Hippocampal formation (tissue), 2 donors: ENCODE results near the gene LOXHD1.
A peak's percentile ranks its signal among the peaks of the same experiment; 100 is the strongest.

Experiments used
- DNase-seq, 2 donors: peaks; one replicate each; lab custom pipeline; 2025; lab: John Stamatoyannopoulos, UW

LOXHD1 gene

DNA sequence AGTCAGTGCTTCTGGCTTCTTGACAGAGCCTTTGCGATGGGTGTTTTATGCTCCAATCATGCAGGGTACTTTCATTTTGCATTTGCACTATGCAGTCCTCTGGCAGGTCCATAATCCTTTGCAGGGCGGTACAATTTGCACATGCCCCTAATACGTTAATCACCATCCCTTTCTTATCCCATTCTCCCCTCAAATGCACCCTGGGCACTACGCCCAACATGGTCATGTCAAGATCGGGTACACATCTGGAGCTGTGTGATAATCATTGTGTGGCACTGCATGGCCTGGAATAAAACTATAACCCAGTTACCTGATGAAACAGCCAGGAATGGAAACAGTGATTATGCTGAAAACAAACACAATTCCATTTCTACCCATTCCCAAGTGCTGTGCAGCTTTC is 27.7 kb downstream of the LOXHD1 start:
- DNase-seq, result no peak

DNA sequence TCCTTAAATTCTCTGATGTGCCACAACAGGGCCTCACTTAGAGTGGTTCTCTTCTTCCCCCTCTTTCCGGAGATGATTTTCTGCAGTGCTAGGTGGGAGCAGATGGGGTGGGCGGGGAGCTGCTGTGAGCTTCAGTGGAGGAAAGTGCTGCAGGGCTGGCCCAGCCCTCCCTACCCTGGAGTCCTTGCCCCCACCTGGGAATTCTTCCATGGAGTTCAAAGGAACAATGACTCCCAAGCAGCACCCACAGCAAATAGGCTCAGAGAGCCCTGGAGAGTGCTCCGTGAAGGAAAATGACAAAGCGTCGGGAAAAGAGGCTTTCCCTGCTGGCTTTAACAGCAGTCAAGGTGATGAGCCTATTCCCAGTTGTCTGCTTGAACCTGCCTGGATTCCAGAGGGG is 28.8 kb downstream of the LOXHD1 start:
- no peak for DNase-seq

DNA sequence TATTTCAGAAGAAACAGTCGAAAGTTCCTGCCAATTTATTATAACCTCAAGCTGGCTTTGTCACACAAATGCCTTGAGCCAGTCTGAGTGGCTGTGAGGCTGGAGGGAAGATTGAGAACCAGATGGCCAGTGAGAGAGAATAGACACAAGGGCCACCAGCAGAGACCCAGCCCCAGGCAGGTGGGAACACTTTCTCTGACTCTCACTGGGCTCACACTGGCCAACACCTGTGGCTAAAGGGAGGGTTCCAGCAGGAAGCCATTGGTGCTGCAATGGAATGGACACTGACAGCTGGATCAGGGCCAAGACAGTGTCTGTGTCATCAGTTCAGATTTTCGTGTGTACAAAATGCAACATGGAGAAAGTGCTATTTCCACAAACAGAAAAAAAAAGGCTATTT is 29.9 kb downstream of the LOXHD1 start:
- DNase-seq, result no peak

DNA sequence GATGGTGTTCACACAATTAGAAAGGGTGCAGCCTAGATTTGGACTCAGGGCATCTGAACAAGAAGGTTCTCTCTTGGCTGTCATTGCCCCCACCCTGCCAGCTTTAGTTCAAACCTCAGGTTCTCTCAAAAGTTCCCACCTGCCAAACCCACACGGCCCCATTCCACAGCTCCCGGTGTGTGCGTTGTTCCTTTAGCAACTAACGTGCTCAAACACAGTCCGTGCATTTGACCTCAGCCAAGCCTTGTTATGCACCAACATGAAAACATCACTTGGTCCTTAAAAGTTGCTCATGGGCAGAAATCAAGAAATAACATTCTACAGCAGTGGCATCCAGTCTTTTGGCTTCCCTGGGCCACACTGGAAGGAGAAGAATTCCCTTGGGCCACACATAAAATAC is 32.0 kb downstream of the LOXHD1 start:
- DNase-seq, result no peak

DNA sequence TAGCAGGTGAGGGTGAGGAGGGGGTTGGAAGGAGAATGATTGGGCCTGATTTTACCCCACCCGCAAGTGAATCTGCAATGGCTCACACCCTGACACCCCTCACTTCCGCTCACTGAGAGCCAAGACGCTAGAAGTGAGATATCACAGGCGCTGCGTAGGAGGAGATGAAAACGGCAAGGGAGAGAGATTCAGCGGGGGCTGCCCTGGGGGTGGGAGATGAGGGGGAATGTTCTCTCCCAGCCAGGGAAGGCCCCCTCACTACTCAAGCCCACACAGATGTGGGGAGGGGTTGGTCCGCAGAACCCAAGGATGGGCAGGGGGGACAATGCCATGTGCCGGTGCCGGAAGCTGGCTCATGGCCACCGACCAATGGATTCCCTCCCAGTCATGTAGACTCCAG is 32.9 kb downstream of the LOXHD1 start:
- peak in 1 of 2 donors; percentile 9 for DNase-seq

DNA sequence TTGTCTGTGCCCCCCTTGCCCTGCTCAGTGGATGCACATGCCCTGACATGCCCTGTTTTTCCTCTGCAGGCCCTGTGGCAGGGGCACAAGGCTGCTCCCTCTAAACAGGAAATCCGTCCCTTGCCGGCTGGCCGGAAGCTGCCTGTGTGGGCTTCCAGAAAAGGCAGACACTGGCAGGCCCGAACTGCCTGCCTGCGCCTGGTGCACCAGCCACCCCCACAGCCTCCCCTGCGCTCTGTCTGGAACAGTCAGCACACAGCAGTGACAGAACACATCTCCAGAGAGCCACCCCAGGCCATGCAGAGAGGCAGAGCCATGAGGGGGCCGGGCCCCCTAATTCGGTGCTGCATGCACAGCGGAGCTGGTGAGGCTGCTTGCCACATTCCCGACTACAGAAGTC is 33.5 kb downstream of the LOXHD1 start:
- peak in 1 of 2 donors; percentile 19 for DNase-seq

DNA sequence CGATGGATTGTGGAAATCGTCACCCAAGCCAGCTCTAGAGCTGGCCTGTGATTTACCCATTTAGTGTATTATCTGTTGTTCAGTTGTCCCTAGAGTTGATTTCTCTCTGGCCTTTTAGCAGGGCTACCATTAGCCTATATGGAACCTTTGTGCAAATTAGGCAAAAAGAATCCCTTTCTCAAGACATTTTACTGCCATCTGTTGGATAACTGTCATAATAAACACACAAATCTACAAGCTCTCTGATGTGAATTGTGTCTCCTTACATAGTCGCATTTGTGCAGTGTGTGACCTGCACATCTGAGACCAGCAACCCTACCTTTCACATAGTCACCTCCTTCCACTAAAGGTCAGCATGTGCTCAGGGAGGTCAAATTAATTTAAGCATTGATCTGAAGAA is 34.0 kb downstream of the LOXHD1 start:
- DNase-seq, result peak in 1 of 2 donors; percentile 9

DNA sequence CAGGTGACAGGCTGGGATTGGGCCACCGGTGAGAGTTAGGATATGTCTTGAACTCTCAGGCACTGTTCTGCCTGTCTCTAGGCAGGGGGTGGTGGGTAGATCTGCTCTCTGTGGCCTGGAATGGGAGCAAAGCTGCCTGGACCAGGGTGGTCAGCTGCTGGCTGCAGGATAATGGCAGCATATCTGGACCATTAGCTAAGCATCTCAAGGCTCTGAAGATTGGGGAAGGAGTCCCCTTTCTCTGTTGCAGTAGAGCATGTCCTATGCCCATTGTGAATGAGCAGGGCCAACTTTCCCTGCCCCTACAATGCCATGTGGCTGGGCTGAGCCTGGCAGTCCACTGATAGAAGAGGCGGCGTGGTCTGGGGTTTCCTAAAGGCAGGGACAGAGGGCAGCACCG is 34.6 kb downstream of the LOXHD1 start:
- no peak for DNase-seq

DNA sequence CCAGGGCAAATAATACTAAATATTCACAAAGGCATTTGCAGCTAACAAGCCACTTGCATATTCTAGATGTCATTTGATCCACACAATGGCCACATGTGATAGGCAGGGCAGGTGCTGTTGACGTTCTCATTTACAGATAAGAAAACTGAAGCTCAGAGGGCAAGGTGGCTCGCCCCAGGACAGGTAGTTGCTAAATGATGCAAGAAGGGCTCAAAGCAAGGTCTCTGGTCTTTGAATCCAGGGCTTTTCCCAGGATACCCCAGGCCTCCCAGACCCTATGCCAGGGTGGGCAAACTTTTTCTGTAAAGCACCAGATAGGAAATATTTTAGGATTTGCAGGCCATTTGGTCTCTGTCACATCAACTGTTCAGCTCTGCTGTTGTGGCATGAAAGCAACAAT is 35.1 kb downstream of the LOXHD1 start:
- DNase-seq, result no peak

DNA sequence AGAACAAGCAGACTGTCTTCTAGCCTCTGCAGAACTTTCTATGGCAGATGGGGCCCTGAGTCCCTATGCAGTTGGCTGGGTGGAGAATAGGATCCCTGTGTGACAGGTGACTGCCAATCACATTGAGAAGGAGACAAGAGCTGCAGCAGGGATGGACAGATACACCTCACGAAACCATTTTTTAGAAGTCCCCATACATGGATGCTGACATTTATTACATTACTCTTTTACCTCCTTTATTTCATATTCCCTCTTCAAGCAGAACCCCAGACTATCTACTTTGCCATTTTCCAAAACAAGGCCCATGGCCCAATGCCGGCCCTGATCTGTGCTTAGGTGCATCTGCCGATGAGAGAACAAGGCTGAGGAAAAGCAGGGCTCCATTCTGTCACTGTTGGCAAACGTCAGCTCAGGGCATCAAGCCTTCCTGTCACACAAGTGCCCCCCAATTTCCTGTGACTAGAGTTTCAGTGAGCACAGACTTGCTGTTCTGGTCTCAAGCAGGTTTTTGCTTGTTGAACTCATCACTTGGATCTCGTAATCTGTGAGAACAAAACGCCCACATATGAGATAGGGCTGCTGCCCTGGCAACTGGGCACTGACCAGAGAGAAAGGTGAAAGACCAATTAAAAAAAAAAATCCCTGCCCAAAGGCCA is 35.8 kb downstream of the LOXHD1 start:
- DNase-seq, result no peak

DNA sequence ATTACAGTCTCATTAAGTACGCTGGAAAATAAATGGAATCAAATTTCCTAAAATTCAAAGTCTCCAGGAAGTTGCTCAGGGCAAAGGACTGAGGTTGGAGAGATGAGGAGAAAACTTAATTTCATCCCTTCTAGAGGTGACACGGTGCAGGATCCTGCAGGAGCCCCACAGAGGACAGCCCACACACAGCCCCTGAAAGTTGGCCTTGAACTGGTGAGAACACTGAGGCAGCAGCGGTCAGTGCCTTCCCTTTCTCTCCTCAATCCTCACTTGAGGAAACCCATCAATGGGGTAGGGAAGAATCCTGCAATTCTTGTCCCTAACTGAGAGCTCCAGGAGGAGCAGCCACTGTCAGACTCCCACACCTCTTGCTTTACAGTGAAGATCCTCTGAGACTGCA is 37.5 kb downstream of the LOXHD1 start:
- DNase-seq, result no peak

DNA sequence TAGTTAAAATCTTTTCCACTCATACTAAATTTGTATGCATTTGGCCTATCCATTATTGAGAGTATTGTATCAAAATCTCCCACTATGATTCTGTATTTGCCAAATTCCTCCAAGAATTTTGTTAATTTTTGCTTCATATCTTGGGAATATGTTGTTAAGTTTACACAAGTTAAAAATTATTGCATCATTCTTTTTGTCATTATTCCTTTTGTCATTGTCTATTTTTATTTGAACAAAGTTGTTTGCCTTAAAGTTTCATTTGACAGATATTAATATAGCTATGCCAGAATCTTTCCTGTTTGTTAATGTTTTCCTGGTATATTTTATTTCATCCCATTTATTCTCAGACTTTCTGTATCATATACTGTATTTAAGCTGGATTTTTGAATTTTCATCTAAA is 41.3 kb downstream of the LOXHD1 start:
- DNase-seq, result no peak

DNA sequence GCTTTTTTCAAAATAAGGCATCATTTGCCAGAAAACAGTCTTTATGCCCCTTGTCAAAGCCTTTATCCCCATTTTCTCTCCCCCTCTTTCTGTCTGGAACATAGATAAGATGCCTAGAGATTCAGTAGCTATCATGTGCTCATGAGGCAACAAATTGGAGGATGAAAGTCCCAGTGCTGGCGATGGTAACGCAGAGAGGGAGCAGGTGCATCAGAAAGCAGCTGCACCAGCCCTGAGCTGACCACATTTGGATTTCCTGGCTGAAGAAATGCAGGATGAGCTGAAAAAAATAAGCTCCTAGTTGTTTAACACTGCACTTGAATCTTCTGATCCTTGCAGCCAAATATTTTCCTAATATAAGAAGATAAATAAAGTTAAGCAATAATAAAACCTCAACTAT is 48.0 kb downstream of the LOXHD1 start:
- DNase-seq, result no peak

DNA sequence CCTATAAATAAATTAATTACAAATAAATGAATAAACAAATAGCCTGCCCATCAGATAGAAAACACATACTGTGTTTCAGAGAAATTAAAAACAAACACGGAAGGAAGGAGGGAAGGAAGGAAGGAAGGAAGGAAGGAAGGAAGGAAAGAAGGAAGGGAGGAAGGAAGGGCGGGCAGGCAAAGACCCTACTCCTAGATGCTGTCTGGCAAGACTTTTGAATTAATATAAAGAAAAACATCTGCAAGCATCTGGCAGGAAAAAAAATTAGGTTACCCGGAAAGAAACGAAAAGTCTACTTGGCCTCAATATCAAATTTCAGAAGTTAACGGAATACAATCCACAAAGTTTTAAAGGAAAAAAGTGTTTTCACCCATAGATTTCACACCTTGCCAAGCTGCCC is 49.1 kb downstream of the LOXHD1 start:
- DNase-seq, result no peak

DNA sequence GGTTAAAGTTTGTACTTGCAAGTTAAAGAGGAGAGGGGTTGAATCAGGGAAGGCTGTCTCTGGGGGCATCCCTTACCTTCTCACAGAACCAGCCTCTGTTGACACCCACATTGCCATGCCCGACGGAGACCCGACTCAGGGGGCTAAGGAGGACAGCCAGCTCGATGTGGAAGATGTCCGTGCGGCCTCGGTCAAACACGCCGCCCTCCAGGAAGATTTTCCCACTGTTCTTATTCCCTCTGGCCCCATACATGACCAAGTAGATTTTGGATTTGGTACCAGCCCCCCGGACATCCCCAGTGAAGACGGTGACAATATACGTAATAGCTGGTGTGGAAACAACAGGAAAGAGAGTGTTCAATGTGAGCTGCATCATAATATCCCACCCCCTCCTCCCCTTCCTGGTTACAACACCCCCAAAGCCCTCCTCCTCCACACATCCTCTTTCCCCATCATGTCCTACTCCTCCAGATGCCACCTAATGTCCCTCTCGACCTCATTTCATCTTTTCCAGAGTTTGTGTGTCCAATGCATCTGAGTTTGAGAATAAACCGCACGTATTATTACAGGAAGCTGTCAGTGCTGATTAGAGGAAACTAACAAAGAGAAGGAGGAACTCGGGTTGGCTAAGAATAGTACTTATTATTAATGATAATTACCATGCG is 55.7 kb downstream of the LOXHD1 start:
- no peak for DNase-seq

DNA sequence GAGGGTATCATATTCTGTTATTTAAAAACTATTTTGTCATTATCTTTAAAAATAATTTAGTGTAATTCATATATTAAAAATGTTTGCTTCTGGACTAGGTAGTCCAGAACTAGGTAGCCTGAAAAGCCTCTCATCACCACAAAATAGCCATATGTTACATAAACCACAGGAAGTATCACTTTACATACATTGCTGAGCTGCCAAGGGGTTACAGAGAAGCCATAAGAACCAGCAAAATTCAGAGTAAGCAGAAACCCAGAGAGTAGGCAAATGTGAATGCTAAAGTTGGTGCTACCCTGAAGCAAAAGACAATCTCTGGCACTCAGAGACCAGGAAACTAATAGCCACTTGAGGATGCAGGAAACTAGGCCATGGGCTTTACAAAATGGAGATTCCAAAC is 60.9 kb downstream of the LOXHD1 start:
- DNase-seq, result no peak

DNA sequence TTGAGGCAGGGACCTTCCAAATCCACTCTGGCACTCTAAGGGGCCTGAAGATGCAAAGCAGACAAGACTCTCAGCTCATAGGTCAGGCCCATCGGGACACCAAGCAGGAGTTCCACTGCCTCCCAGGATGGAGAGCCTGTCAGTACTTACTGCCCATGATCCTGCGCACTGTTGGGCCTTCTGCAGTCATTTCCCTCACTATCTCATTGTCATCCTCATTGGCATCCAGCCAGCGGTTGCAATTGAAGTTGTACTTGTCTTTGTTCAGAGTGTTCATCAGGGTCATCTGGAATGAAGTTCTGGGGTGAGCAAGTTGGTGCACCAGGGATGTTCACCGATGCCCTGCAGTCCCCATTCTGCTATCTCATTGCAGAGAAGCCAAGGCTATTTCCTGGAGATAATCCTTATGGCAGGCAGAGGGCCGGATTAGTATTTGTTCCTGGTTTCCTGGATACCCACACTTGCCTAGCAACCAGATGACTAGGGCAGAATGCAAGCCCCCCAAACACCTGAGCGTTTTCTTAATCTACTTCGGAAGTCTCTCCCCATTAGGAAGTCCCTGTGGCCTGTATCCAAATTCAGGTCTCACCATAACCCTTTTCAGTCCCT is 65.1 kb downstream of the LOXHD1 start:
- no peak for DNase-seq

DNA sequence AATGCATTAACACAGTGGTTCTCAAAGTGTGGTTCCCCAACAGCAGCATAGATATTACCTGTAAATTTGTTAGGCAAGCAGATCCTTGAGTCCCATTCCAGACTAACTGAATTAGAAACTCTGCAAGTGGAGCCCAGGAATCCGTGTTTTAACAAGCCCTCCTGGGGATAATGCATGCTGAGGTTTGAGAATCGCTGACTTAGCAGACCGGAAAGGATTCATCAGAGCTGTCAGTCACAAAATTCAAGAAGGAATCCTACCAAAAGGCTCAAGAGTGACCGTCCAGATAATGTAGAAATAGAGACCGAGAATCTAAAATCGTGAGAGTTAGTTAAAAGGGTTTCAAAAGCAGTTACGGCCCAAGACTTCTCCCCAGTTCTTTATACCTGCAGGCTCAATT is 66.9 kb downstream of the LOXHD1 start:
- DNase-seq, result no peak

DNA sequence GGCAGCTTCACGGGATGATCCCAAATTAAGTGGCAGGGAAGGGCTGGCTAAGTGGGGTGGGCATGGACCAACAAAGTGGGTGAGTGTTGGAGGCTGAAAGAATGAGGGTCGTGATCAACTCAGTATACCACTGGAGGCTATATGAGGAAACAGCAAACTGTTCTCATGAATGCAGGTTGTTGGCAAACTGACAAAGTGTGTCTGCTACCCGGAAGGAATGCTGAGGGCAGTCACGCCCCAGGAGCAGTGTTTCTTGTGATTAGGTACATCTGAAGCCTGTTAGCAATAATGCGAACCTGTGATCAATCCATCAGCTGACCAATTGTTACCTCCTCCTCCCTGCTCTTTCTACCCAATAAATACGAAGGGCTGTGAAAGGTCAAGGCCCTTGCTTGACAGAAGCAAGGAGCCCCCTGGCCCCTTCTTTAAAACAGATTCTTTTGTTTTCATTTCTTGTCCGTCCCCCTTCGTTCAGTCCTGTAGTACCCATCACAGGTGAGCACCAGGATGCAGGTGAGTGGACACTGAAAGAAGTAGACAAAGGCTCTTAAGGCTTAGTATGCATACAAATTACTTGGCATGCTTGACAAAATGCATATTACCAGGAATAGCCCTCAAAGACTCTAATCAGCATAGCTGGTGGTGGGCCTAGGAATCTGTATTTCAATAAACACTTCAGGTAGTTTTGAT is 67.9 kb downstream of the LOXHD1 start:
- DNase-seq, result no peak

DNA sequence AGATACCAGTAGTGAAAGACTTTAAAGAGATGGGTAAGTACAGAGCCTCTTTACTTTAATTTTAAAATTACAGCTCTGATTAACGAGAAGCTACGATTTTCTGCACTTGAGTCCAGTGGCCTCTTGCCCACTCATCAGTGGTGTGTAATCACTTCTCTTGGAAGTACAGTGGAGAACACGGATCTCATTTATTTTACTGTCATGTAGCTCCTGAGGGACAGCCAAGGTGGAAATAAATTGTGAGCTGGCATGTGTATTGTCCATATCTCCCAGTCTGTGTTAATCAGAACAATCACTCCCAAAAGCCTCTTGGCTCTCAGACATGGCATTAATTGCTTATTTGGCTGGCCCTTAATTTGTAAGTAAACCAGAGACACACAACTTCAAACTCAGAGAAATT is 69.4 kb downstream of the LOXHD1 start:
- DNase-seq, result no peak

DNA sequence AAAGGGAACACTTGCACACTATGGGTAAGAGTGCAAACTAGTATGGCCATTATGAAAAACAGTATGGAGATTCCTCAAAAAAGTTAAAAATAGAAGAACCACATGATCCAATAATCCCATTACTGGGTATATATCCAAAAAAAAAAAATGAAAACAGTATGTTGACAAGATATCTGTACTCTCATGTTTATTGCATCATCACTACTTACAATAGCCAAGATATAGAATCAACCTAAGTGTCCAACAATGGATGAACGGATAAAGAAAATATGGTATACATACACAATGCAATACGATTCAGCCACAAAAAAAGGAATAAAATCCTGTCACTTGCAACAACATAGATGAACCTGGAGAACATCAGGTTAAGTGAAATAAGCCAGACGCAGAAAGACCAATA is 73.3 kb downstream of the LOXHD1 start:
- DNase-seq, result no peak

DNA sequence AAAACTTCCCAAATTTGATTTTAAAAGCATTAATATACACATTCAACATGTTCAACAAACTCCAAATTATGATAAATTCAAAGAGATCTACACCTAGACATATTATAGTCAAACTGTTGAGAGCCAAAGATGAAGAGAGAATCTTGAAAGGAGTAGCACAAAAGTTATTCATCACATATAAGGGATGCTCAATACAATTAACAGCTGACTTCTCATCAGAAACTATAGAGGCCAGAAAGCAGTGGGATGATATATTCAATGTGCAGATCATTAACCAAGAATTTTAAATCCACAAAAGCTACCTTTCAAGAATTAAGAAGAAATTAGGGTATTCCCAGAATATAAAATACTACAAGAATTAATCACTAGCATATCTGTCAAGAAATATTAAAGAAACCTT is 75.4 kb downstream of the LOXHD1 start:
- DNase-seq, result no peak

DNA sequence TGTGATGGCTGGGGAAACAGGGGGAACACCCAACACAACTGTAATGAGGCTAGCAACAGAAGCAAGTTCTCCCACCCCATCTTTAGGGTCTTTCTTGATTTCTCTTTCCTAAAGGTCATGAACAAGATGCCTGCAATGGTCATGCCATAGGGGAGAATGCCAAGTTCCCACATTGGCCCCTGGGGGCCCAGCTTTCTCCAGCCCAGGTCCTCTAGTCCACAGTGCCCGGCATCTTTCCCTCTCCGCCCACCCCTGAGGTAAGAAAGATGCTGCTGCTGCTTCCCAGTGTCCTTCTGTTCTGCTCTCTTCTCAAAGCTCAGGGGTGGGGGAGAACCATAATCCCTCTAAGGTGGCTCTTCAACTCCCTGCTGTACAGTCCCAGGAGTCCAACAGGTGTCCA is 78.0 kb downstream of the LOXHD1 start:
- DNase-seq, result no peak
